HepG2 (cell line): Measurements from ENCODE around the gene MED1. TPM values are rescaled to one million over a fixed set of nuclear protein-coding genes. Genes with fewer than 3 reads are reported as not detected.

Experiments
- BATF2 ChIP-seq: sonication (generic); formaldehyde crosslinking; IDR thresholded peaks from 2 replicates; pipeline ENCODE4 v1.8.0; 2022; ENCODE audit warnings: mild to moderate bottlenecking, missing genetic modification reagents, moderate library complexity
- CREM ChIP-seq, 2 experiments: sonication (generic) in 1 of 2; formaldehyde crosslinking in 1 of 2; IDR thresholded peaks; 2 replicates each; pipeline versions ENCODE4 v1.4.0 to v1.6.1; 2016 to 2020; ENCODE audit warnings: antibody characterized with exemption in 1 of 2, mild to moderate bottlenecking in 1 of 2, missing genetic modification reagents in 1 of 2
- DR1 ChIP-seq: sonication (generic); formaldehyde crosslinking; IDR thresholded peaks from 2 replicates; pipeline ENCODE4 v1.8.0; 2021; ENCODE audit warnings: mild to moderate bottlenecking, missing genetic modification reagents, inconsistent platforms
- ESRRA ChIP-seq: sonication (generic); formaldehyde crosslinking; IDR thresholded peaks from 2 replicates; pipeline ENCODE4 v1.5.1; 2020; ENCODE audit warnings: mild to moderate bottlenecking, low read depth, missing genetic modification reagents
- IRF2 ChIP-seq: IDR thresholded peaks from 2 replicates; pipeline ENCODE4 v1.6.1; 2018; ENCODE audit warnings: missing genetic modification reagents, missing compliant biosample characterization
- KDM3A ChIP-seq: IDR thresholded peaks from 2 replicates; pipeline ENCODE4 v1.6.1; 2018; ENCODE audit warnings: low read depth, missing compliant biosample characterization
- KLF12 ChIP-seq: sonication (generic); formaldehyde crosslinking; IDR thresholded peaks from 2 replicates; pipeline ENCODE4 v1.4.0; 2020; ENCODE audit warnings: missing genetic modification reagents, borderline replicate concordance
- PATZ1 ChIP-seq: sonication (generic); formaldehyde crosslinking; IDR thresholded peaks from 2 replicates; pipeline ENCODE4 v1.4.0; 2020; ENCODE audit warnings: missing genetic modification reagents
- PLRG1 ChIP-seq: fragments of 450-650 bp; conservative IDR thresholded peaks from 2 replicates; pipeline ENCODE4 v1.6.1; 2016
- RARG ChIP-seq: sonication (generic); formaldehyde crosslinking; IDR thresholded peaks from 2 replicates; pipeline ENCODE4 v1.4.0; 2020; ENCODE audit warnings: low read depth, mild to moderate bottlenecking, missing genetic modification reagents
- REPIN1 ChIP-seq: sonication (generic); formaldehyde crosslinking; IDR thresholded peaks from 2 replicates; pipeline ENCODE4 v1.8.0; 2022; ENCODE audit warnings: missing genetic modification reagents, low read depth, mild to moderate bottlenecking, borderline replicate concordance
- RNF2 ChIP-seq: fragments of 450-650 bp; conservative IDR thresholded peaks from 2 replicates; pipeline ENCODE4 v1.6.1; 2016; ENCODE audit warnings: low read depth
- ZFAT ChIP-seq: sonication (generic); formaldehyde crosslinking; conservative IDR thresholded peaks from 2 replicates; pipeline ENCODE4 v1.8.1; 2023; ENCODE audit warnings: missing genetic modification reagents, inconsistent platforms
- ZFP1 ChIP-seq: IDR thresholded peaks from 2 replicates; pipeline ENCODE4 v1.6.1; 2016
- ZMYM4 ChIP-seq: sonication (generic); formaldehyde crosslinking; IDR thresholded peaks from 2 replicates; pipeline ENCODE4 v1.8.1; 2023; ENCODE audit warnings: mild to moderate bottlenecking, missing genetic modification reagents
- ZNF12 ChIP-seq: sonication (generic); formaldehyde crosslinking; IDR thresholded peaks from 2 replicates; pipeline ENCODE4 v1.5.0; 2020; ENCODE audit warnings: missing genetic modification reagents
- ZNF33A ChIP-seq: sonication (generic); formaldehyde crosslinking; IDR thresholded peaks from 2 replicates; pipeline ENCODE4 v1.5.1; 2020; ENCODE audit warnings: missing genetic modification reagents, mild to moderate bottlenecking, moderate library complexity, borderline replicate concordance
- ZNF557 ChIP-seq: sonication (generic); formaldehyde crosslinking; IDR thresholded peaks from 2 replicates; pipeline ENCODE4 v1.4.0; 2020; ENCODE audit warnings: missing genetic modification reagents
- ZNF567 ChIP-seq: sonication (generic); formaldehyde crosslinking; IDR thresholded peaks from 2 replicates; pipeline ENCODE4 v1.8.1; 2023; ENCODE audit warnings: mild to moderate bottlenecking, missing genetic modification reagents, borderline replicate concordance
- ZNF691 ChIP-seq: sonication (generic); formaldehyde crosslinking; IDR thresholded peaks from 2 replicates; pipeline ENCODE4 v1.4.0; 2020; ENCODE audit warnings: missing genetic modification reagents, low read depth, mild to moderate bottlenecking, borderline replicate concordance
- ZNF776 ChIP-seq: sonication (generic); formaldehyde crosslinking; IDR thresholded peaks from 2 replicates; pipeline ENCODE4 v1.4.0; 2020; ENCODE audit warnings: mild to moderate bottlenecking, missing genetic modification reagents
- polyA plus RNA-seq, 8 experiments: library from polyadenylated mRNA; depleted of rRNA in 3 of 8; stranded (reverse) in 7 of 8; unstranded in 1 of 8; fragments of >200 nt; fragmentation: Illumina TruSeq in 4 of 8; extraction: Trizol in 4 of 8; gene quantifications; 2 replicates each; pipeline versions ENCODE4 v1.2.1 to v1.2.3, GENCODE V29; 2011 to 2016; ENCODE audit warnings: low read depth in 4 of 8, missing spikeins in 1 of 8, mixed read lengths in 1 of 8; ENCODE audit not compliant: insufficient read depth in 1 of 8
- total RNA-seq, 5 experiments: library from RNA; depleted of rRNA; stranded (reverse); fragments of >200 nt; fragmentation: Illumina TruSeq; extraction: Trizol; gene quantifications; 2 replicates each; pipeline ENCODE4 v1.2.3, GENCODE V29; 2016; ENCODE audit warnings: low read depth in 1 of 5
- TF ChIP-seq, protein P1 (sequence below): sonication (generic); formaldehyde crosslinking; IDR thresholded peaks from 2 replicates; pipeline ENCODE4 v1.5.0; 2020; ENCODE audit warnings: mild to moderate bottlenecking, low read depth, missing genetic modification reagents, borderline replicate concordance
- TF ChIP-seq, protein P2 (sequence below): sonication (generic); formaldehyde crosslinking; IDR thresholded peaks from 2 replicates; pipeline ENCODE4 v1.4.0; 2020; ENCODE audit warnings: low read depth, missing genetic modification reagents

MED1 gene
- total and polyA plus RNA-seq, 2 of the 13 experiments (the other 11 are each of a cell fraction or from before 2014, with no cell fraction given), result 37.5 to 40.1 TPM

DNA sequence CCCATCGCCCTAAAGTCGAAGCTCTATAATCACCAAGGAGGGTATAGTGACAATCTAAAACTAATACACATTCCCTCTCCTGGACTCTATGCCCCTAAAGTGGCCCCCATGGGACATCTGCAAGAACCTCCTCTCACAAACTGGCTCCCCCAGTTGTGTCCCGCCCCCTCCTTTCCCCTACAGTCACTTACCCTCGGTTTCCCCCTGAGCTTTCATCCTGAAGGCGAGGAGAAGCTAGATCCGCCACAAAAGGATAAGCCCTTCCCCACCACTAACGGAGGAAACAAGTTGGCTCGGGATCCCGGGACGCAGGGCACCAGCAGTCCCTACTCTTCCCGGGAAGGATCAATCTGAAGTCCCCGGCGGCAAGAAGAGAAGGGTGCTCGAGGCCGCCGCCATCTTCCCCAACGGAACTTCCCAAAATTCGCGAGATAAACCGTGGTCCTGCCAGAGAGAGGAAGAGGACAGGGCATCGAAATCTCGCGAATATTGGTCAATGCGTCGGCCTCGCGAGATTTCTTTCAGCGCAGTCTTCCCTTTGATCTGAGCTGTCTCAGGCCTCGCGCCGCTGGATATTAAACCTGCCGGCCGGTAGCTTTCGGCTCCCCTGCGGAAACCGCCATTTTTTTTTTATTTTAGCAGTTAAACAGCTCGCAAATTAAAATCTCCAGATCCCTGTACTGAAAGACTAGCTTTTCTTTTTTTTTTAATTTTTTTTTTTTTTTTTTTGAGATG lies at the start of gene MED1 (continued):
- no peak for TF ChIP-seq RNF2
- peak; percentile 45; the same call in 1 of the 2 replicates for TF ChIP-seq ZNF691 (CRISPR knock-in tag)
- 0 out of 2 replicates have a peak, but pooled peaks have one; percentile 68 for TF ChIP-seq KDM3A (CRISPR knock-in tag)
- peak; percentile 72 for TF ChIP-seq CREM (IDR thresholded peaks at IDR 0.05)
- no peak for TF ChIP-seq CREM (CRISPR knock-in tag; IDR thresholded peaks at IDR 0.05)
- TF ChIP-seq KLF12 (CRISPR knock-in tag), result peak; percentile 77; the same call in 1 of the 2 replicates
- no peak for TF ChIP-seq PLRG1
- TF ChIP-seq ZFP1 (CRISPR knock-in tag), result no peak
- TF ChIP-seq ZNF557 (CRISPR knock-in tag), result peak; percentile 89; the same call in 1 of the 2 replicates
- no peak for TF ChIP-seq BATF2 (CRISPR knock-in tag)
- TF ChIP-seq, protein P1, sequence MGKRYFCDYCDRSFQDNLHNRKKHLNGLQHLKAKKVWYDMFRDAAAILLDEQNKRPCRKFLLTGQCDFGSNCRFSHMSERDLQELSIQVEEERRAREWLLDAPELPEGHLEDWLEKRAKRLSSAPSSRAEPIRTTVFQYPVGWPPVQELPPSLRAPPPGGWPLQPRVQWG (CRISPR knock-in tag), result no peak
- peak; percentile 79 for TF ChIP-seq IRF2 (CRISPR knock-in tag)
- 0 out of 2 replicates have a peak, but pooled peaks have one; percentile 39 for TF ChIP-seq ESRRA (CRISPR knock-in tag)
- peak; percentile 91 for TF ChIP-seq ZMYM4 (CRISPR knock-in tag)
- peak; percentile 84 for TF ChIP-seq PATZ1 (CRISPR knock-in tag)
- no peak for TF ChIP-seq ZNF776
- TF ChIP-seq REPIN1 (CRISPR knock-in tag), result peak; percentile 55; the same call in 1 of the 2 replicates
- TF ChIP-seq DR1 (CRISPR knock-in tag), result peak; percentile 94
- TF ChIP-seq ZNF12 (CRISPR knock-in tag), result no peak
- TF ChIP-seq, protein P2, sequence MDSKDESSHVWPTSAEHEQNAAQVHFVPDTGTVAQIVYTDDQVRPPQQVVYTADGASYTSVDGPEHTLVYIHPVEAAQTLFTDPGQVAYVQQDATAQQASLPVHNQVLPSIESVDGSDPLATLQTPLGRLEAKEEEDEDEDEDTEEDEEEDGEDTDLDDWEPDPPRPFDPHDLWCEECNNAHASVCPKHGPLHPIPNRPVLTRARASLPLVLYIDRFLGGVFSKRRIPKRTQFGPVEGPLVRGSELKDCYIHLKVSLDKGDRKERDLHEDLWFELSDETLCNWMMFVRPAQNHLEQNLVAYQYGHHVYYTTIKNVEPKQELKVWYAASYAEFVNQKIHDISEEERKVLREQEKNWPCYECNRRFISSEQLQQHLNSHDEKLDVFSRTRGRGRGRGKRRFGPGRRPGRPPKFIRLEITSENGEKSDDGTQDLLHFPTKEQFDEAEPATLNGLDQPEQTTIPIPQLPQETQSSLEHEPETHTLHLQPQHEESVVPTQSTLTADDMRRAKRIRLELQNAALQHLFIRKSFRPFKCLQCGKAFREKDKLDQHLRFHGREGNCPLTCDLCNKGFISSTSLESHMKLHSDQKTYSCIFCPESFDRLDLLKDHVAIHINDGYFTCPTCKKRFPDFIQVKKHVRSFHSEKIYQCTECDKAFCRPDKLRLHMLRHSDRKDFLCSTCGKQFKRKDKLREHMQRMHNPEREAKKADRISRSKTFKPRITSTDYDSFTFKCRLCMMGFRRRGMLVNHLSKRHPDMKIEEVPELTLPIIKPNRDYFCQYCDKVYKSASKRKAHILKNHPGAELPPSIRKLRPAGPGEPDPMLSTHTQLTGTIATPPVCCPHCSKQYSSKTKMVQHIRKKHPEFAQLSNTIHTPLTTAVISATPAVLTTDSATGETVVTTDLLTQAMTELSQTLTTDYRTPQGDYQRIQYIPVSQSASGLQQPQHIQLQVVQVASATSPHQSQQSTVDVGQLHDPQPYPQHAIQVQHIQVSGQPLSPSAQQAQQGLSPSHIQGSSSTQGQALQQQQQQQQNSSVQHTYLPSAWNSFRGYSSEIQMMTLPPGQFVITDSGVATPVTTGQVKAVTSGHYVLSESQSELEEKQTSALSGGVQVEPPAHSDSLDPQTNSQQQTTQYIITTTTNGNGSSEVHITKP (CRISPR knock-in tag), result no peak
- no peak; the same call in 1 of the 2 replicates for TF ChIP-seq ZNF567 (CRISPR knock-in tag)
- TF ChIP-seq ZNF33A, result no peak
- TF ChIP-seq ZFAT (CRISPR knock-in tag), result no peak
- no peak for TF ChIP-seq RARG
